ENCODE results near the gene CLEC18A.
"Not testable (repeated sequence)": the region's sequence is repeated elsewhere in the genome, so short reads cannot be mapped to it uniquely, and the experiment has no call there.

DNA sequence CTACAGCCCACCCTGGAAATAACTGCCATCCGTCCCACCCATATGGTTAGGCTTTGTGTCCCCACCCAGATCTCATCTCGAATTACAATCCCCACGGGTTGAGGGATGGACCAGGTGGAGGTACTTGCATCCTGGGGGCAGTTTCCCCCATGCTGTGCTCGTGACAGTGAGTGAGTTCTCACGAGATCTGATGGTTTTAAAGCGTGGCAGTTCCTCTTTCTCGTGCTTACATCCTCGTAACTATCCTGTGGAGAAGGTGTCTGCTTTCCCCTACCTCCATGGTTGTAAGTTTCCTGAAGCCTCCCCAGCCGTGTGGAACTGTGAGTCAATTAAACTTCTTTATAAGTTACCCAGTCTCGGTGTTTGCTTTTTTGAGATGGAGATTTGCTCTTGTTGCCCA is 17.0 kb downstream of the CLEC18A start:
- TF ChIP-seq, protein P1, sequence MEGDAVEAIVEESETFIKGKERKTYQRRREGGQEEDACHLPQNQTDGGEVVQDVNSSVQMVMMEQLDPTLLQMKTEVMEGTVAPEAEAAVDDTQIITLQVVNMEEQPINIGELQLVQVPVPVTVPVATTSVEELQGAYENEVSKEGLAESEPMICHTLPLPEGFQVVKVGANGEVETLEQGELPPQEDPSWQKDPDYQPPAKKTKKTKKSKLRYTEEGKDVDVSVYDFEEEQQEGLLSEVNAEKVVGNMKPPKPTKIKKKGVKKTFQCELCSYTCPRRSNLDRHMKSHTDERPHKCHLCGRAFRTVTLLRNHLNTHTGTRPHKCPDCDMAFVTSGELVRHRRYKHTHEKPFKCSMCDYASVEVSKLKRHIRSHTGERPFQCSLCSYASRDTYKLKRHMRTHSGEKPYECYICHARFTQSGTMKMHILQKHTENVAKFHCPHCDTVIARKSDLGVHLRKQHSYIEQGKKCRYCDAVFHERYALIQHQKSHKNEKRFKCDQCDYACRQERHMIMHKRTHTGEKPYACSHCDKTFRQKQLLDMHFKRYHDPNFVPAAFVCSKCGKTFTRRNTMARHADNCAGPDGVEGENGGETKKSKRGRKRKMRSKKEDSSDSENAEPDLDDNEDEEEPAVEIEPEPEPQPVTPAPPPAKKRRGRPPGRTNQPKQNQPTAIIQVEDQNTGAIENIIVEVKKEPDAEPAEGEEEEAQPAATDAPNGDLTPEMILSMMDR (IDR thresholded peaks at IDR 0.05 in 8 of 11, conservative IDR thresholded peaks at IDR 0.05 in 3 of 11): not testable (repeated sequence)
- TF ChIP-seq POLR2A, POLR2AphosphoS5 (IDR thresholded peaks at IDR 0.05): not testable (repeated sequence)
